Esophagus muscularis mucosa (tissue), 4 donors: Measurements from ENCODE around the gene MAGI2. TPM values are rescaled to one million over a fixed set of nuclear protein-coding genes. Genes with fewer than 3 reads are reported as not detected.

ENCODE experiments used
- DNase-seq: peaks from one replicate; pipeline ENCODE4 v3.0.0-alpha.2; 2017; ENCODE audit errors: extremely low spot score
- H3K27ac ChIP-seq, 4 donors: fragments of 200-600 bp; sonication (generic); replicated peaks in 1 of 4; 1 replicate in 3 of 4; 2 replicates in 1 of 4; pipeline ENCODE4 v1.5.1; 2016 to 2019; ENCODE audit warnings: mild to moderate bottlenecking in 1 of 4
- H3K27me3 ChIP-seq, 4 donors: fragments of 200-600 bp; sonication (generic); one replicate each; pipeline versions ENCODE4 v1.5.1 to v1.6.0; 2016 to 2019
- H3K36me3 ChIP-seq, 4 donors: fragments of 200-600 bp; sonication (generic); one replicate each; pipeline ENCODE4 v1.5.1; 2016 to 2019
- H3K4me1 ChIP-seq, 4 donors: fragments of 200-600 bp; sonication (generic); one replicate each; pipeline ENCODE4 v1.5.1; 2016 to 2019
- H3K4me3 ChIP-seq, 4 donors: fragments of 200-600 bp; sonication (generic); 1 replicate in 2 of 4; 2 replicates in 2 of 4; pipeline ENCODE4 v1.5.1; 2016 to 2019; ENCODE audit warnings: mild to moderate bottlenecking in 4 of 4, moderate library complexity in 1 of 4
- H3K9me3 ChIP-seq, 4 donors: fragments of 200-600 bp; sonication (generic); 1 replicate in 3 of 4; 2 replicates in 1 of 4; pipeline ENCODE4 v1.5.1; 2016 to 2019
- CTCF ChIP-seq, 3 experiments: fragments of 200-600 bp in 2 of 3; fragments of 450-650 bp in 1 of 3; sonication (generic) in 2 of 3; IDR thresholded peaks; one replicate each; pipeline ENCODE4 v1.5.1; 2017 to 2019; ENCODE audit warnings: antibody characterized with exemption in 3 of 3, mild to moderate bottlenecking in 2 of 3, moderate library complexity in 1 of 3
- EP300 ChIP-seq: sonication (generic); formaldehyde crosslinking; IDR thresholded peaks from one replicate; pipeline ENCODE4 v1.6.1; 2017; ENCODE audit warnings: antibody characterized with exemption
- POLR2A ChIP-seq: fragments of 450-650 bp; IDR thresholded peaks from one replicate; pipeline ENCODE4 v1.6.1; 2017; ENCODE audit warnings: antibody characterized with exemption, moderate library complexity, mild to moderate bottlenecking, low read depth
- POLR2AphosphoS5 ChIP-seq, 2 donors: sonication (generic); formaldehyde crosslinking; IDR thresholded peaks; one replicate each; pipeline ENCODE4 v1.6.1; 2017; ENCODE audit warnings: antibody characterized with exemption in 2 of 2
- WGBS: methylation state at CpG from one replicate; pipeline ENCODE4 v1.1.5; 2018; 5-methylcytosine and 5-hydroxymethylcytosine counted together
- intact Hi-C: fragments of 100-400 bp; cut with DNase I; formaldehyde crosslinking; loops from one replicate; pipeline ENCODE4 v1.15.1; 2023
- total RNA-seq, 4 donors: library from RNA; depleted of rRNA; stranded (reverse); fragments of >200 nt; gene quantifications; one replicate each; pipeline versions ENCODE4 v1.1.0 to v1.2.1, GENCODE V29; 2016

MAGI2 gene
- total RNA-seq, 4 donors from 2014 or later, result 14.4 to 22.3 (median 21.2) TPM

GRCh38 chr7:78716876-78717275 is 736.6 kb downstream of the MAGI2 start:
- intact Hi-C loops, result no loop called here
- H3K4me1 ChIP-seq, result peaks cover 0 to 3% (median 0%) of the 10 kb centered on the region in 4 donors
- TF ChIP-seq CTCF (IDR thresholded peaks at IDR 0.05) (no peak), POLR2A (no peak), EP300 (no peak), POLR2AphosphoS5 (IDR thresholded peaks at IDR 0.05) (no peak)
- H3K27me3 ChIP-seq, result no peaks in the 10 kb centered on the region
- H3K27ac ChIP-seq, result no peak overlapping the region
- H3K36me3 ChIP-seq, result no peaks in the 10 kb centered on the region
- H3K9me3 ChIP-seq, result no peaks in the 10 kb centered on the region
- WGBS, result 86% methylated on average over 10 of the region's 10 CpGs
- H3K4me3 ChIP-seq, result no peak overlapping the region
- DNase-seq, result no peak

GRCh38 chr7:78714356-78714755 is 739.1 kb downstream of the MAGI2 start:
- Histone ChIP-seq H3K27ac (no peak overlapping the region), H3K27me3 (no peaks in the 10 kb centered on the region), H3K4me1 (peaks cover 0 to 3% (median 0%) of the 10 kb centered on the region in 4 donors), H3K36me3 (no peaks in the 10 kb centered on the region), H3K4me3 (no peak overlapping the region), H3K9me3 (no peaks in the 10 kb centered on the region)
- 90% methylated on average over 4 of the region's 4 CpGs for WGBS
- intact Hi-C loops, result no loop called here
- no peak for DNase-seq
- no peak for TF ChIP-seq POLR2AphosphoS5 (IDR thresholded peaks at IDR 0.05)
- no peak for TF ChIP-seq POLR2A
- TF ChIP-seq CTCF (IDR thresholded peaks at IDR 0.05), result no peak
- TF ChIP-seq EP300, result no peak

DNA sequence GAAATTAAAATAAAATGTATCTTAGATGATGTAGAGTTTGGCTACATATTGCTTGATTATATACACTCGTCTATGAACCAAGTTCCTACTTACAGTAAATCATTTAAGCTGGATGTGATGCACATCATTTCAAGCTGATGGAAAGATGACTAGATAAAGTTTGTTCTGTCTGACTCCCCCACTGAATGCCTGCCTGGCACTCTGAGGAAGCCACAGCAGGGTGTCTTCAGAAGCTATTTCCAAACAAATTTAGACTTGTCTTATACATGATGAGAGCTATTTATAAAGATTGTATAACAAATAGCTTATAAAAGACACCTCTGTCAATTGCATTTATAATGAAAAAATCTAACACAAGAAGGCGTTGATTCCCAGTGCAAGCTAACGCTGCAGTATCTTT is 741.4 kb downstream of the MAGI2 start:
- TF ChIP-seq POLR2A, result no peak
- TF ChIP-seq EP300, result no peak
- Histone ChIP-seq H3K27ac (no peak overlapping the region), H3K36me3 (no peaks in the 10 kb centered on the region), H3K27me3 (no peaks in the 10 kb centered on the region), H3K4me3 (no peak overlapping the region), H3K9me3 (no peaks in the 10 kb centered on the region), H3K4me1 (no peaks in the 10 kb centered on the region)
- intact Hi-C loops, result no loop called here
- WGBS, result 94% methylated on average over 3 of the region's 3 CpGs
- no peak for DNase-seq

DNA sequence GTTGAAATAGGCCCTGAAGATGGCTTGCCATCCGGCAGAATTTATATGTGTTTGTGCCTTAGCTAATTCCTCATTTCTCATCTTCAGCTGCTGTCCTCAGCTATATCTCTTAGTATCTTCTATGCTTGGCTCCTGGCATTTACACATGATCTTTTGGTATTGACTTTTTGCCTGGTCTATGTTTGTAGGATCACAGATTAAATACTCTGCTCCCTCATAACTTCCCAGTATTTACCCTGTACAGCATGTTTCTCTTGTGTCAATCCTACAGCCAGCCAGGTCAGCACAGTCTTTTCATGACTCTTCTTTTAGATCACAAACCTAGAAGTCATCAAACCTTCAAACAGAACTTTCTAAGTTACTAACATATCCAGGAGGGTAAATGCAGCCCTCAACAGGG is 743.8 kb downstream of the MAGI2 start:
- H3K4me3 ChIP-seq, result no peak overlapping the region
- no peaks in the 10 kb centered on the region for H3K4me1 ChIP-seq
- DNase-seq, result no peak
- H3K27ac ChIP-seq, result no peak overlapping the region
- intact Hi-C loops, result no loop called here
- no peaks in the 10 kb centered on the region for H3K9me3 ChIP-seq
- TF ChIP-seq CTCF (IDR thresholded peaks at IDR 0.05), result no peak
- no peak for TF ChIP-seq POLR2A
- TF ChIP-seq POLR2AphosphoS5 (IDR thresholded peaks at IDR 0.05), result no peak
- no peak for TF ChIP-seq EP300
- WGBS, result 100% methylated on average over 1 of the region's 1 CpG
- H3K36me3 ChIP-seq, result no peaks in the 10 kb centered on the region
- H3K27me3 ChIP-seq, result no peaks in the 10 kb centered on the region

GRCh38 chr7:78704504-78704903 is 749.0 kb downstream of the MAGI2 start:
- Histone ChIP-seq H3K27me3 (no peaks in the 10 kb centered on the region), H3K27ac (no peak overlapping the region), H3K4me1 (peaks cover 0 to 16% (median 6%) of the 10 kb centered on the region in 4 donors), H3K9me3 (no peaks in the 10 kb centered on the region), H3K4me3 (no peak overlapping the region), H3K36me3 (no peaks in the 10 kb centered on the region)
- TF ChIP-seq CTCF (IDR thresholded peaks at IDR 0.05), result no peak
- no peak for TF ChIP-seq POLR2AphosphoS5 (IDR thresholded peaks at IDR 0.05)
- no peak for TF ChIP-seq EP300
- TF ChIP-seq POLR2A, result no peak
- intact Hi-C loops, result no loop called here
- DNase-seq, result no peak
- 96% methylated on average over 3 of the region's 3 CpGs for WGBS
